H54 (cell line): ENCODE results near the gene TP53AIP1.

Experiments used
- DNase-seq: peaks from one replicate; pipeline ENCODE4 v3.0.0; 2011; ENCODE audit warnings: low spot score, mixed read lengths; ENCODE audit not compliant: insufficient read length
- FAIRE-seq: peaks from 3 replicates; lab custom pipeline; 2011; peaks lifted over from hg19 to GRCh38; lab: Jason Lieb, UNC
- POLR2A ChIP-seq: IDR thresholded peaks from 2 replicates; pipeline ENCODE4 v1.6.1; 2011; ENCODE audit warnings: low read depth, mild to moderate bottlenecking, low read length

Gene TP53AIP1

DNA sequence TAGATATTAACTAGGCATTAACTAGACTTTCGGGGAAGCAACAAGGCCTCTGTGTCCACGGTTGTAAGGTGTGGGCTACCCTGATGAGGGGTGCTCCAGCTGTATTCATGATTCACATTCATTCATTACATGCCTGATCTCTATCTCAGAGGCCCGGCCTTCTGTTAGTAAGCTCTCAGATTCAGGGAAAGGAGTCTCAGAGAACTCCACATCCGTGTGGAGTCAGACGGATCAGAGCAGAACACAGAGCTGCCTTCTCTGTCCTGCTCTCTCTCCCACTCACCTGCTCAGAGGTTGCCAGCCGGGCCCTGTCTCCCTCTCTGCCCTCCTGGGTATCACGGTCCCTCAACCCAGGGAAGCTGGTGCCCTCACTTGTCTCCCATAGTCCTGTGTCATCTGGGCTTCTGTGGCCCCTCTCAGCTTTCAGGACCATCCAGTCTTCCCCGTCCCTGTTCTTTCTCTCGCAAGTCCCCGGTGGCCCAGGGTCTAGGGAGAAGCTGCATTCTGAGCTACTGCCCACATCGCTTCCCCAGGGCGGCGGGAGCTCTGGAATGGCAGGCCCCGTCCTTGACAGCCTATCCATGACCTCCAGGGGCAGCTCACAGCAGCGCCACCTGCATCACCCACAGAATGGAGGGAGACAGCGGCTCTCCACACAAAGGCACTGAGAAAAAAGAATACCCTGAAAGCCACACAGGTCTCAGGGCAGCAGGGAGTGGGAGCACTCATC lies 4.3 kb downstream of the TP53AIP1 start:
- no peak for TF ChIP-seq POLR2A
- FAIRE-seq (no peak), DNase-seq (no peak)

GRCh38 chr11:128937480-128937879 lies 5.2 kb downstream of the TP53AIP1 start:
- TF ChIP-seq POLR2A, result no peak
- no peak for FAIRE-seq
- no peak for DNase-seq

DNA sequence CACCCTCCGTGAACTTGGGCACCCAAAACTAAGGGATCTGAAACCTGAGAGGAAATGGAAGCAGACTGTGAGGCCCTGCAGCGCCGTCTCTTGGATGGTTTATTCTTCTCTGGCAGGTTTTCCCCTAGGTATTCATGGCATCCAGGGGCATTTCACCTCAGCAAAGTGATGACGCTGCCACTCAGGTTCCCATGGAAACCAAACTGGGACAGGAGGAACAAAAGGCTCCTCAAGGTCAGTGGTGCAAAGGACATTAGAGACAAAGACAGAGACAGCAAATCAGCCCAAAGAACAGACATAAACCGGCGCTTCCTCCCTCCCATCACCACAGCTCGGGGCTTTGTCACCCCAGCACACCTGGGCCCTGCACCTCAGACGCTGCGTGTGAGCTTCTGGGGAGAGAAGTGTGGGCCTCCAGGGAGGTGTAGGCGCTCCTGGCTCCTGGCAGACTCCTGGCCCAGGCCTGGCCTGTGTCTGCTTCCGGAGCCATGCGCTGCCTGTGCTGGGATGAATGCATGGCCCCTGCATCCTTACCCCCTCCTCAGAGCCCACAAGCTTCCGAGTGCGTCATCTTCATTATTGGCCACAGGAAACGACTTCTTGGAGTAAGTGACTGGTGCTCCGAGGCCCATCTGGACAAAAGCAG lies 5.9 kb downstream of the TP53AIP1 start:
- DNase-seq (no peak), FAIRE-seq (no peak)
- no peak for TF ChIP-seq POLR2A

- no peak for TF ChIP-seq POLR2A
- DNase-seq, result no peak
- no peak for FAIRE-seq
Measured at GRCh38 chr11:128934926-128935325, 7.7 kb downstream of the TP53AIP1 start.

DNA sequence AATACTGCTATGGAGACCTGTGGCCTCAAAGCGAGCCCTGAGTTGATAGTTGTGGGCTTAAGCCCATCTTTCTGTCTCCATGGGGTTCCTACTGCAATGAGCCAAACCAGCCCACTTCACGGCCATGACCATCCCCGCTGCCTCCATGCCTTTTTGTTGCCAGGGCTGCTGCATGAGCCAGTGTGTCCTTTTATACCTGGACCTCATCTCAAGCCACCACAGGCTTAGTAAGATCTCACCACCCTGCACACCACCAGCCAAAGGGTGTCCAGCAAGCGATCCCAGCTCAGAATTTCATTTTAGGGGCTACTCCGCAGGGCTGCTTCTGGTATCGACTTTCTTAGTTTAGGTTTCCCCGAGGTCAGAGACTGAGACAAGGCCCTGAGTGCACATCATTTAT lies 8.3 kb downstream of the TP53AIP1 start:
- DNase-seq, result no peak
- no peak for FAIRE-seq
- TF ChIP-seq POLR2A, result no peak

DNA sequence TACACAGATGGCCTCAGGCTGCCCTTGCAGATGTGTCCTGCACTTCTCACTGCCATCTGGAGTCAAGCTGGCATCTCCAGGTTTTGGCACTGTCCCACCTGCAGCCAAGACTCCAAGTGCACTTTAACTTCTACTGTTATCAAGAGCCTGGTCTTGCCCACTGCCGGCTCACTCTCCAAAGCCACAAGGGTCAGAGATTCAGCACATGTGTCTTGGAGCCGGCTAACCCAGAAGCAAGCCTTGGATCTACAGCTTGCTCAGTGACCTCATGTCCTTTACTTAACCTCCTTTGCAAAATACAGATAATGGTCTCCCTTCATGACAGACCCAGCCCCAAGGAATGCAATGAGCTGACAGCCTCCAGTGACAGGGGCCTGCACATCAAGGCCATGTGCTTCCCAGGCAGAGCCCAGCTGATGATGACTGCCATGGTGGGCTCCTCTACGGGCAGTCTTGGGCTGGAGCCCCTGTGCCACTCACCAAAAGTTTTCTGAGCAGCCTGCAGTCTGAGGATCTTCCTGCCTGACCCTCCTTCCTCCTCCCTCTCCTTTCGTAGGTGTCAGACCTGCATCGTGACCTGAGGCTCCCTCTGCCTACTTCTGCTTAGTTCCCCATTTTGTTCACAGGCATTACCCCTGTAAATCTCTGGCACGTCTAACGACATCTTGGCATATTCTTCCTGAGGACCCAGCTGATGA lies 9.0 kb downstream of the TP53AIP1 start:
- DNase-seq, result no peak
- TF ChIP-seq POLR2A, result no peak
- FAIRE-seq, result no peak

GRCh38 chr11:128931668-128932067 lies 11.0 kb downstream of the TP53AIP1 start:
- no peak for TF ChIP-seq POLR2A
- FAIRE-seq (no peak), DNase-seq (no peak)

- no peak for FAIRE-seq
- no peak for TF ChIP-seq POLR2A
- no peak for DNase-seq
Measured at GRCh38 chr11:128931066-128931465, 11.6 kb downstream of the TP53AIP1 start.

DNA sequence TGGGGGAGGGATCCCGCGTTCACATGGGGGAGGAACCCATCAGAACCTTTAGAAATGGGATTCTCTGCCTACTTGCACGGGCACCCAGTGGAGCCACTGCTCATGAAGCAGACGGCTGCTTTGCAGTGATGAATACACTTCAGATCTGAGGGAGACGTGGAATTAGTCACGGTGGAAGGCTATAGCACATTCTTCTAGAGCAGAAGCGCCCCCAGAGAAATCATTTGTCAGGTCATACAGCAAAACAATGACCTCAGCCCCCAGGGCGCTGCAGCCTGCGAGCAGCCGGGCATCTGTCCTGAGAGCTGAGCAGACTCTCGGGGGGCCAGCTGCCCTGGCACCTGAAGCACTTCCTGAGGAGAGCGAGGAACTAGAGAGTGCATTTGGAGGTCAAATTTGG lies 12.7 kb downstream of the TP53AIP1 start:
- FAIRE-seq, result no peak
- TF ChIP-seq POLR2A, result no peak
- peak; percentile 27 for DNase-seq

GRCh38 chr11:128929468-128929867 lies 13.2 kb downstream of the TP53AIP1 start:
- DNase-seq (no peak), FAIRE-seq (no peak)
- TF ChIP-seq POLR2A, result no peak

- DNase-seq (no peak), FAIRE-seq (no peak)
- no peak for TF ChIP-seq POLR2A
Measured at GRCh38 chr11:128928400-128928799, 14.3 kb downstream of the TP53AIP1 start.

GRCh38 chr11:128927683-128928336 lies 14.9 kb downstream of the TP53AIP1 start:
- no peak for DNase-seq
- no peak for TF ChIP-seq POLR2A
- FAIRE-seq, result no peak

DNA sequence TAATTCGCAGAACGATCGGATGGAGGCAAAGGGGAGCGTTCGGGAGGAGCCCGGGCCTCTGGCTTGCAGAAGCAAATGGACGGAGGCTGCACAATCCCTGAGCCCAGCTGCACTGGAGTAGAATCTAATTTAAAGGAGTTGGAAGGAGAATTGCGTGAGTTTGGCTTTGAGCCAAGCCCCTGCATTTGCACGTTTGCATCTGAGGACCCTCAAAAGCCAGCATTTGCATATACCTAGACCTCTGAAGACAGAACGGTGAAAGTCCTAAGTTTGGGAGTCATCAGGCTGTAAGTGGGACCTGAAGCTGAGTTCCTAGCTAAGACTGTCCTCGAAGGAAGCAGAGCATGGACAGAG lies 15.6 kb downstream of the TP53AIP1 start:
- TF ChIP-seq POLR2A, result no peak
- FAIRE-seq (no peak), DNase-seq (no peak)
